Esophagus muscularis mucosa (tissue), 3 donors: ENCODE results near the gene SLC25A25.

Experiments
- POLR2A ChIP-seq: fragments of 450-650 bp; IDR thresholded peaks from one replicate; pipeline ENCODE4 v1.6.1; 2017; ENCODE audit warnings: antibody characterized with exemption, moderate library complexity, mild to moderate bottlenecking, low read depth
- TF ChIP-seq, protein P1 (sequence below), 3 experiments: fragments of 200-600 bp in 2 of 3; fragments of 450-650 bp in 1 of 3; sonication (generic) in 2 of 3; IDR thresholded peaks; one replicate each; pipeline ENCODE4 v1.5.1; 2017 to 2019; ENCODE audit warnings: antibody characterized with exemption in 3 of 3, mild to moderate bottlenecking in 2 of 3, moderate library complexity in 1 of 3

DNA sequence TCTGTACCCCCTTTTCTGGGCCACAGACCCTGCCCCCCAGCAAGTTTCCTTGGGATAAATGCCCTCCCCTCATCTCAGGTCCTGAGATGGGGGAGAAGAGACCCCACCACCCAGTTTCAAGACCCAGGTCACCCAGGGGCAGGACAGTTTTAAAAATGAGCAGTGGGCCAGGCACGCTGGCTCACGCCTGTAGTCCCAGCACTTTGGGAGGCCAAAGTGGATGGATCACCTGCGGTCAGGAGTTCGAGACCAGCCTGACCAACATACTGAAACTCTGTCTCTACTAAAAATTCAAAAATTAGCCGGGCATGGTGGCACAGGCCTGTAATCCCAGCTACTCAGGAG lies 53.4 kb downstream of the SLC25A25 start:
- TF ChIP-seq POLR2A: no peak
- TF ChIP-seq, protein P1, sequence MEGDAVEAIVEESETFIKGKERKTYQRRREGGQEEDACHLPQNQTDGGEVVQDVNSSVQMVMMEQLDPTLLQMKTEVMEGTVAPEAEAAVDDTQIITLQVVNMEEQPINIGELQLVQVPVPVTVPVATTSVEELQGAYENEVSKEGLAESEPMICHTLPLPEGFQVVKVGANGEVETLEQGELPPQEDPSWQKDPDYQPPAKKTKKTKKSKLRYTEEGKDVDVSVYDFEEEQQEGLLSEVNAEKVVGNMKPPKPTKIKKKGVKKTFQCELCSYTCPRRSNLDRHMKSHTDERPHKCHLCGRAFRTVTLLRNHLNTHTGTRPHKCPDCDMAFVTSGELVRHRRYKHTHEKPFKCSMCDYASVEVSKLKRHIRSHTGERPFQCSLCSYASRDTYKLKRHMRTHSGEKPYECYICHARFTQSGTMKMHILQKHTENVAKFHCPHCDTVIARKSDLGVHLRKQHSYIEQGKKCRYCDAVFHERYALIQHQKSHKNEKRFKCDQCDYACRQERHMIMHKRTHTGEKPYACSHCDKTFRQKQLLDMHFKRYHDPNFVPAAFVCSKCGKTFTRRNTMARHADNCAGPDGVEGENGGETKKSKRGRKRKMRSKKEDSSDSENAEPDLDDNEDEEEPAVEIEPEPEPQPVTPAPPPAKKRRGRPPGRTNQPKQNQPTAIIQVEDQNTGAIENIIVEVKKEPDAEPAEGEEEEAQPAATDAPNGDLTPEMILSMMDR (IDR thresholded peaks at IDR 0.05): no peak
